ENCODE measurements around the gene COL6A2.

DNA sequence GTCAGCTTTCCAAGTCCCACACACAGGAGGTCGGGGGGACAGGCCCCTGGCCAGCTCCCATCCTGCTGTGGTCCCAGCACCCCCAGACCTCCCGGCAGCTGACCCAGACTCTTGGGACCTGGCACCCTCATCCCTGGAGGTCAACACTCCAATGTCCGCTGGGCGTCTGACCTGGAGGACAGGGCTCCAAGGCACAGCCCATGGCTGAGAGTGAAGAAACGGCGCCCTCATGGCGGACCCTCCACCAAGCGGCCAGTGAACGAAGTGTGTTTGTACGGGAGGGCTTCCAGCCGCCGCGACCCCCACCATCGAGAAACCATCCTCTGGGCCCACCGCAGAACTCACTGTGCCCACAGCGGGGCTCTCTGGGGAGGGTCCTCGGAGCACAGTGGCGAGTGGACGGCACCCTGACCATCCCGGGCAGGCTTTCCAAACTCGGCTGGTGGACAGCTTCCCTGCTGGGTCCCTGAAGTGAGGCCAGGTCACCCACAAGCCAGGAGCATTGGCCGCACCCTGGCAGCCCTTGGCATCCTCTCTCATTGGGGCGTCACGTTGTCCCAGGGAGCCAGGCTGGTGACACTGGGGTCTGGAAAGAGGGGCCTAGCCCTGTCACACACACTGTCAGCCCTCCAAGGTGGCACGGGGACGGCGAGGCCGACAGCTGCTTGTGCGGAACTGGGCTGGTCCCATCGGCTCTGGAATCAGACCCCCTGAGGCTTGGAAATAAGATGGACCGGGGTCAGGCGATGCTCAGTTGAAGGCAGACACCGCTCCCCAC lies 47.8 kb upstream of the COL6A2 start:
- TF ChIP-seq EZH2 (IDR thresholded peaks at IDR 0.05; ENCODE audit: insufficient read depth, poor library complexity, severe bottlenecking): no peak
- no peak for TF ChIP-seq EZH2phosphoT487 (IDR thresholded peaks at IDR 0.05; ENCODE audit: insufficient read depth, low read depth)

Data from GM23248 (cell line).